ENCODE results near the gene ANO9.
A peak's percentile ranks its signal among the peaks of the same experiment; 100 is the strongest.

Gene ANO9, protein sequence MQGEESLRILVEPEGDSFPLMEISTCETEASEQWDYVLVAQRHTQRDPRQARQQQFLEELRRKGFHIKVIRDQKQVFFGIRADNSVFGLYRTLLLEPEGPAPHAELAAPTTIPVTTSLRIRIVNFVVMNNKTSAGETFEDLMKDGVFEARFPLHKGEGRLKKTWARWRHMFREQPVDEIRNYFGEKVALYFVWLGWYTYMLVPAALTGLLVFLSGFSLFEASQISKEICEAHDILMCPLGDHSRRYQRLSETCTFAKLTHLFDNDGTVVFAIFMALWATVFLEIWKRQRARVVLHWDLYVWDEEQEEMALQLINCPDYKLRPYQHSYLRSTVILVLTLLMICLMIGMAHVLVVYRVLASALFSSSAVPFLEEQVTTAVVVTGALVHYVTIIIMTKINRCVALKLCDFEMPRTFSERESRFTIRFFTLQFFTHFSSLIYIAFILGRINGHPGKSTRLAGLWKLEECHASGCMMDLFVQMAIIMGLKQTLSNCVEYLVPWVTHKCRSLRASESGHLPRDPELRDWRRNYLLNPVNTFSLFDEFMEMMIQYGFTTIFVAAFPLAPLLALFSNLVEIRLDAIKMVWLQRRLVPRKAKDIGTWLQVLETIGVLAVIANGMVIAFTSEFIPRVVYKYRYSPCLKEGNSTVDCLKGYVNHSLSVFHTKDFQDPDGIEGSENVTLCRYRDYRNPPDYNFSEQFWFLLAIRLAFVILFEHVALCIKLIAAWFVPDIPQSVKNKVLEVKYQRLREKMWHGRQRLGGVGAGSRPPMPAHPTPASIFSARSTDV

DNA sequence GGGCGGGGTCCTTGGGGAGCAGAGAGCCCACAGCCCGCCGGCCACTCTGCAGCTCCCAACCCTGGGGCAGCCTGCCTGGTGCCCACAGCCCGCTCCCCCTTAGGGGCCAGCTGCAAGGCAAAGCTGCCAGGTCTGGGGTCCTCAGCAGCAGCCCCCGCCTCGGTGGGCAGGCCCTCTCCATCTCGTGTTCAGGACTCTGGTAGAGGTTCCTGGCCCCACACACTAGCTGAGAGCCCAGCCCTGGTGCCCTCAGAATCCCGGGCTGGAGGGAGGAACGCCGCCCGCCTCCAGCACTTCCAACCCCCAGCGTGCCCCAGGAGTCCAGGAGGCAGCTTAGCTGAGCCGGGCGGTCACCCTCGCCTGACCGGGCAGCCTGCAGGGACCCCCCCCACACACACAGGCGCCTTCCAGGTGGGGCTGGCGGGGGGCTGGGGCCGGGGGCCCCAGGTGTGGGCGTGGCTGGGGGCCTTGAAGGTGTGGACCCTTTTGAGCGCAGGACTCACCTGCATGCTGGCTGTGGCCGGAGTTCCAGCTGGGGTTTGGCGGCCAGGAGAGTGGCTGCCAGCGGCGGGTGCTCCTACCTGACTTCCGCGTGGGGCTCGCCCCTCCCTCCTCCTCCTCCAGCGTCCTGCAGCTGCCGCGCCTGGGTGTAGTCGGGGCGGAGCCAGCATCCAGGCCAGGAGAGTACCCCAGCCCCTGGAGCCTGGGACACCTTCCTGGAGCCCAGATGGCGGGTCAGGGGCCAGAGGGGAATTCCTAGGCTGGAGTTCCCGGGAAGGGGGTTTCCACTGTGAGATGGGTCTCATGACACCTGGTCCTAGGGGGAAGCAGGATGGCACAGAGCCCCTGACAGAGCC lies at the start of gene ANO9:
ANO9 (minus strand) TSS at position 594 of the 857 bp plus-strand sequence; CDS start at position 509, 85 bp downstream.
- peak in 1 of 2 donors; percentile 27 for DNase-seq (ENCODE audit: low read depth in 2 of 2, low spot score in 1 of 2)

GRCh38 chr11:491358-491757 lies 49.5 kb upstream of the ANO9 start:
- no peak for DNase-seq (ENCODE audit: low read depth in 2 of 2, low spot score in 1 of 2)

- DNase-seq (ENCODE audit: low read depth in 2 of 2, low spot score in 1 of 2) = no peak
These were observed 49.1 kb upstream of the ANO9 start for GRCh38 chr11:490930-491260.

- DNase-seq (ENCODE audit: low read depth in 2 of 2, low spot score in 1 of 2) = no peak
These were observed 48.5 kb upstream of the ANO9 start for GRCh38 chr11:490186-490929.

GRCh38 chr11:489610-490185 lies 47.9 kb upstream of the ANO9 start:
- no peak for DNase-seq (ENCODE audit: low read depth in 2 of 2, low spot score in 1 of 2)

- no peak for DNase-seq (ENCODE audit: low read depth in 2 of 2, low spot score in 1 of 2)
These were observed 47.2 kb upstream of the ANO9 start for GRCh38 chr11:488992-489391.

GRCh38 chr11:488579-488978 lies 46.8 kb upstream of the ANO9 start:
- DNase-seq (ENCODE audit: low read depth in 2 of 2, low spot score in 1 of 2) = no peak

GRCh38 chr11:488062-488461 lies 46.3 kb upstream of the ANO9 start:
- DNase-seq (ENCODE audit: low read depth in 2 of 2, low spot score in 1 of 2) = no peak

GRCh38 chr11:487571-488021 lies 45.8 kb upstream of the ANO9 start:
- DNase-seq (ENCODE audit: low read depth in 2 of 2, low spot score in 1 of 2) = no peak

GRCh38 chr11:486189-486588 lies 44.4 kb upstream of the ANO9 start:
- DNase-seq (ENCODE audit: low read depth in 2 of 2, low spot score in 1 of 2) = no peak

DNA sequence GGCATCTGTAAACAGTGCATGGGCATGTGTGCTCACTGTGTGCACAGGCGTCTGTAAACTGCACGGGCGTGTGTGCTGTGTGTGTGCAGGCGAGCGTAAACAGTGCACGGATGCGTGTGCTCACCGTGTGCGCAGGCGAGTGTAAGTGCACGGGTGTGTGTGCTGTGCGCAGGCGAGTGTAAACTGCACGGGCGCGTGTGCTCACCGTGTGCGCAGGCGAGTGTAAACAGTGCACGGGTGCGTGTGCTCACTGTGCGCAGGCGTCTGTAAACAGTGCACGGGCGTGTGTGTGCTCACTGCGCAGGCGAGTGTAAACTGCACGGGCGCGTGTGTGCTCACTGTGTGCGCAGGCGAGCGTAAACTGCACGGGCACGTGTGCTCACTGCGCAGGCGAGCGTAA lies 42.8 kb upstream of the ANO9 start:
- no peak for DNase-seq (ENCODE audit: low read depth in 2 of 2, low spot score in 1 of 2)

GRCh38 chr11:479311-479710 lies 37.5 kb upstream of the ANO9 start:
- no peak for DNase-seq (ENCODE audit: low read depth in 2 of 2, low spot score in 1 of 2)

DNA sequence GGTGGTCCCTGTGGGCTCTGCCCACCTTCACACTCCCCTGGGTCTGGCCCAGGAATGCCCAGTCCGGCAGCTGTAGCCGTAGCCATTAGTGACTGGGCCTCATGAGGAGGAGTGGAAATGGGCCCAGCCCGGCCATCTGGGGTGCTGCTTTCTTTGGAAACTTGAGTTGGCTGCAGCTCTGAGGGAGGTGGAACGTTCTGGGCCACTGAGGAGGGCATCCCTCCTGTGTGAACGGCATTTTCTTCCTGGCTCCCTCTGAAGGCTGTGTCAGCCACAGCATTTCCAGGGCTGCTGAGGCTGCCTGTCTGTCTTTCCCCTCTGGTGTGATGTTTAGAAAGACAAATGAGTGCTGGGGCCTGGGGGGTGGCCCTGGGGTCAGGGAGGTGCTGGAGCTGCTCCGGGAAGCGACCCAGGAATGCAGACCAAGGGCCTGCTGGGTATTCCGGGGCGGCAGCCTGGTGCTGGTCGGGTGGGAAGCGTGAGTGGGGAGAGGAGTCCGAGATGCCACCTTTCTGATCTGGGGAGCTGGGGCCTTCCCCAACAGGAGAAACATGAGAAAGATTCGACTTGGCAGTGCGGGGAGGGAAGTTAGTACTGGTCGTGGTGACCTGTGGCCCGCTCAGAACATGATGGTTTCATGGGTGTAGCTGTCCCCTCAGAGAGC lies 35.4 kb upstream of the ANO9 start:
- no peak for DNase-seq (ENCODE audit: low read depth in 2 of 2, low spot score in 1 of 2)

DNA sequence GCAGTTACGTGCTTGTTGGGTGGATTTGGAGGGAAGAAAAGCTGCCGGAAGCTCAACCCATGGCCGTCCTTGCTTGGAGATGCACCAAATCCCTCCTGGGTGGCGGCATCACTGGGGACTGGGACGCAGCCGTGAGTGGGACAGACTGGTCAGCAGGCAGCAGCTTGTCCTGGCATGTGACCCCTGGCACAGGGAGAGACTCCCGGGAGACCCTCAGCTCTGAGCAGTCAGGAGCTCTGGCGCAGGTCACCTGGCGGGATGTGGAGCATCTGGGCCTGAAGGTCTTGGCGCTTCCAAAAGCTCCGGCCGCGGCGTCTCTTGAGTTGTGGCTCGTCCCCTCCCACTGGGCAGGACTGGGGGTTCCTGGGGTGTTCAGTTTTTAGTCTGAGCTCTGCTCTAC lies 34.6 kb upstream of the ANO9 start:
- DNase-seq (ENCODE audit: low read depth in 2 of 2, low spot score in 1 of 2) = no peak

- no peak for DNase-seq (ENCODE audit: low read depth in 2 of 2, low spot score in 1 of 2)
These were observed 34.1 kb upstream of the ANO9 start for GRCh38 chr11:475941-476340.

- no peak for DNase-seq (ENCODE audit: low read depth in 2 of 2, low spot score in 1 of 2)
These were observed 33.2 kb upstream of the ANO9 start for GRCh38 chr11:474914-475506.

GRCh38 chr11:473962-474785 lies 32.4 kb upstream of the ANO9 start:
- DNase-seq (ENCODE audit: low read depth in 2 of 2, low spot score in 1 of 2) = no peak

- DNase-seq (ENCODE audit: low read depth in 2 of 2, low spot score in 1 of 2) = no peak
These were observed 31.6 kb upstream of the ANO9 start for GRCh38 chr11:473415-473814.

GRCh38 chr11:472816-473215 lies 31.0 kb upstream of the ANO9 start:
- DNase-seq (ENCODE audit: low read depth in 2 of 2, low spot score in 1 of 2) = no peak

All from stimulated activated CD8-positive, alpha-beta memory T cell treated with anti-CD3 and anti-CD28 coated beads, Interleukin-4, amount 100 ng/mL, for 4 hours (primary cell).